NT2/D1 (cell line): ENCODE measurements around the gene NCAPD3.

Experiments
- YY1 ChIP-seq: IDR thresholded peaks from 2 replicates; pipeline ENCODE4 v1.6.1; 2011; ENCODE audit not compliant: insufficient read length, insufficient read depth
- ZNF274 ChIP-seq: IDR thresholded peaks from 2 replicates; pipeline ENCODE4 v1.6.1; 2011; ENCODE audit warnings: mild to moderate bottlenecking, low read depth, low read length

DNA sequence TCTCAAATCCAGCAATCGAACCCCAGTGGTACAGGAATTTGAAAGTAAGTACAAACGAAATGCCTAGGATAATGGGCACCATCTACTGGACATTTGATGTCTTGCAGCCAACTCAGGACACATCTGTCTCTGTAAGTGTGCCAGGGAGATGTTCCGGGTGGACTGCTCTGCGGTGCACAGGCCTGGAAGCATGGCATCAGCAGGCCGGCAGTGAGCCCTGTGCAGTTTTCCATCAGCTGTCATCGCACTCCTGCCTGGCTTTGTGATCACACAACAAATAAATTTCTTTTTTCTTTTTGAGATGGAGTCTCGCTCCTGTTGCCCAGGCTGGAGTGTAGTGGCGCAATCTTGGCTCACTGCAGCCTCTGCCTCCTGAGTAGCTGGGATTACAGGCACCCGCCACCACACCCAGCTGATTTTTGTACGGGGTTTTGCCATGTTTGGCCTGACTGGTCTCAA, 83.9 kb downstream of the NCAPD3 start:
- TF ChIP-seq ZNF274 (no peak), YY1 (no peak)
